Measurements from ENCODE around the gene DAAM2.

- no peak for TF ChIP-seq CTBP1 (IDR thresholded peaks at IDR 0.05; ENCODE audit: borderline replicate concordance)
- no peak for TF ChIP-seq SUZ12 (IDR thresholded peaks at IDR 0.05)
- no peak for TF ChIP-seq HDGF (IDR thresholded peaks at IDR 0.05; ENCODE audit: borderline replicate concordance)
- TF ChIP-seq FOXK2 (IDR thresholded peaks at IDR 0.05), result no peak
- no peak for TF ChIP-seq TARDBP (IDR thresholded peaks at IDR 0.05)
- TF ChIP-seq FOXM1 (IDR thresholded peaks at IDR 0.05; ENCODE audit: borderline replicate concordance), result no peak
- TF ChIP-seq SP1 (IDR thresholded peaks at IDR 0.05), result no peak
- no peak for TF ChIP-seq BHLHE40 (IDR thresholded peaks at IDR 0.05; ENCODE audit: borderline replicate concordance)
- no peak for TF ChIP-seq LEF1 (IDR thresholded peaks at IDR 0.05; ENCODE audit: borderline replicate concordance)
Observed at GRCh38 chr6:39808964-39809363, 16.8 kb downstream of the DAAM2 start.
